ENCODE measurements around the gene PHLPP1. TPM values are rescaled to one million over a fixed set of nuclear protein-coding genes. Genes with fewer than 3 reads are reported as not detected.

Gene PHLPP1
- total and polyA plus RNA-seq, 5 donors from 2014 or later = 0.27 to 20.3 (median 0.52) TPM

DNA sequence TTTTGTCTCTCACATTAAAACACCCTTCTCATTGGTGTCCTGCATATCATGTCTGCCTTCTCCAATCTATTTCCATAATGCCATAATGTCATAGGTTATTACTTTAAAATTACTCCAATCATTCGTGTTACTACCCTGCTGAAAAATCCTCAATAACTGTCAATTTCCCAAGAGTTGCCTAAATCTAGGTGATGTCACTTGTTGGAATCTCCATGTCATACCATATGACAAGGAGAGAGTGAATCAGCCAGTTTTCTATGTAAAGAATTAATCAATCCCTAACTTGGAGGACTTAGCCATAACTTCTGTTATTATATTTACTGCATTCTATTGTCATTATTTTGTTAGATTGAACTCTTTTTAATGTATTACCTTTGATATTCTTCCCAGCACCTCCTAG is 62.5 kb downstream of the PHLPP1 start:
- ATAC-seq (ENCODE audit: low read depth in 2 of 2) = no peak
- H3K36me3 Mint-ChIP-seq = no peaks in the 10 kb centered on the region

DNA sequence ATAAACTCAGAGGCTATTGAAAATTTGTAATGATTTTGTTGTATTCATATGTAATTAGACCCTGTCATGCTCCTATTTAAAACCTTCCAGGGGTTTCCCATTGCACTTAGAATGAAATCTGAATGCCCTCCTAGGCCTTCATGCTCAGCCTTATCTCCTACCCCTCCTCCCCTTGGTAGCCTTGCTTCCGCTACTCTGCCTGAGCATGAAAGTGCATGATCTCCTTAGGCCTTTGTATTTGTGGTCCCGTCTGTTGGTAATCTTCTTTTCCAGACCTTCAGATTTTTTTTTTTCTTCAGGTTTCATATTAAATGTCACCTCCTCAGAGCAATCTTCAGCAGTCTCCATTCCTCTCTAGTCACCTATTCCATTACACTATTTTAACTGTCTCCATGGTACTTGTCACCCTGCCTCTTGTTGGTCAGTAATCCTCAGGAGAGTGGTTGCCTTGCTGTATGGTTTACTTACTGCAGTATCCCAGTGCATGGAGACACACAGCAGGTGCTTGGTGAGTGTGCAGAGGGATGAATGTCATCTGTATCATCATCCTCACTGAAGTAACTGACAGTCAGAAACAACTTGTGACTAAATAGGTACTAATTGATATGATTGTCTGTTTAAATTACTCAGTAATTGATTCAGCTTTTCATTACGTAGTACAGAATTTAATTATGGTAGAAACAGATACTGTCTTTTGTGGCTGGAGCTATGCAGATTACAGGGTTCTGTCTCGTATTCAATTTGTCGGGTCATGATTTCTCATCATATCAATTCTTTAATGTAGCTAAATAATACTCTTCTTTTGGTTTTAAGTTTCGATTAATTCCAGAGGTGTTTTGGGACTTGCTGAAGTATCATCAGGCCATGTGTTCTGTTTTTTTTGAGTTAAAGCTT is 63.9 kb downstream of the PHLPP1 start:
- Mint-ChIP-seq H3K9me3 (no peaks in the 10 kb centered on the region), H3K36me3 (no peaks in the 10 kb centered on the region), H3K27me3 (no peaks in the 10 kb centered on the region), H3K4me1 (peaks cover 12 to 43% (median 40%) of the 10 kb centered on the region in 4 donors), H3K4me3 (no peak overlapping the region), H3K27ac (peak overlapping the region in 2 of 3 donors; percentile 39 to 64)
- no peak overlapping the region for H3K4me3 ChIP-seq (ENCODE audit: low read depth, low read length)
- no peaks in the 10 kb centered on the region for H3K36me3 ChIP-seq (ENCODE audit: control insufficient read depth, insufficient read depth, low read length)
- no peaks in the 10 kb centered on the region for H3K27me3 ChIP-seq (ENCODE audit: control insufficient read depth, insufficient read depth, low read length)
- no peaks in the 10 kb centered on the region for H3K9me3 ChIP-seq (ENCODE audit: control insufficient read depth in 2 of 2, low read length in 2 of 2)
- H3K4me1 ChIP-seq (ENCODE audit: control insufficient read depth, insufficient read depth, low read length, poor library complexity, severe bottlenecking) = peaks cover 7% of the 10 kb centered on the region
- no peak for ATAC-seq (ENCODE audit: low read depth in 2 of 2)
- H3K27ac ChIP-seq (ENCODE audit: insufficient read depth, low read length, poor library complexity, severe bottlenecking) = no peak overlapping the region
- peak in 1 of 3 donors; percentile 10 for DNase-seq

More for the DNA sequence above, 62.5 kb downstream of the PHLPP1 start:
- no peak for DNase-seq
- Mint-ChIP-seq H3K4me3 (no peak overlapping the region), H3K9me3 (no peaks in the 10 kb centered on the region), H3K27me3 (no peaks in the 10 kb centered on the region), H3K4me1 (peaks cover 6 to 42% (median 32%) of the 10 kb centered on the region in 4 donors), H3K27ac (no peak overlapping the region)
- Histone ChIP-seq H3K27me3 (ENCODE audit: control insufficient read depth, insufficient read depth, low read length) (no peaks in the 10 kb centered on the region), H3K36me3 (ENCODE audit: control insufficient read depth, insufficient read depth, low read length) (no peaks in the 10 kb centered on the region), H3K9me3 (ENCODE audit: control insufficient read depth in 2 of 2, low read length in 2 of 2) (no peaks in the 10 kb centered on the region), H3K4me1 (ENCODE audit: control insufficient read depth, insufficient read depth, low read length, poor library complexity, severe bottlenecking) (no peaks in the 10 kb centered on the region), H3K27ac (ENCODE audit: insufficient read depth, low read length, poor library complexity, severe bottlenecking) (no peak overlapping the region), H3K4me3 (ENCODE audit: low read depth, low read length) (no peak overlapping the region)

DNA sequence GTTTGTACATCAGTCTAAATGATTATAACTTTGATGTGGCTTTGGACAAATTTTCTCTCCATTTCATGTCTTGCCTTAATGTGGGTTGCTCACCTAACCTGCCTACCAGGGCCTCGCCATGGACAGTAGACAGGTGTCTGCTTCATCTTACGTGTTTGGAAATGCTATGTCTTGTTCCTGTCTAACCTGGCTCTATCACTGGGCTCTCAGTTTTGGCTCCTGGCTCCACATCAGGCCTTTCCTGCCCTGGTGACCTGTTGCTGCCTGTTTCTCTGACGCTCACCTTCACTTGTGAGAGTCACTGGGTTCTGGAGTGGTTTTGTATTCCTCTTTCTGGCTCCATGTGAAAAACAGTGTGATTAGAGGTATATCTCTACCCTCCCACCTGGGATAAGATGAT is 65.9 kb downstream of the PHLPP1 start:
- no peak overlapping the region for H3K4me3 Mint-ChIP-seq
- no peaks in the 10 kb centered on the region for H3K27me3 Mint-ChIP-seq
- peaks cover 21% of the 10 kb centered on the region for H3K4me1 ChIP-seq (ENCODE audit: control insufficient read depth, insufficient read depth, low read length, poor library complexity, severe bottlenecking)
- no peak overlapping the region for H3K27ac ChIP-seq (ENCODE audit: insufficient read depth, low read length, poor library complexity, severe bottlenecking)
- ATAC-seq (ENCODE audit: low read depth in 2 of 2) (no peak), DNase-seq (no peak)
- no peak overlapping the region for H3K4me3 ChIP-seq (ENCODE audit: low read depth, low read length)
- peak overlapping the region in 1 of 3 donors; percentile 83 for H3K27ac Mint-ChIP-seq
- H3K9me3 ChIP-seq (ENCODE audit: control insufficient read depth in 2 of 2, low read length in 2 of 2) = no peaks in the 10 kb centered on the region
- H3K4me1 Mint-ChIP-seq = peaks cover 24 to 64% (median 59%) of the 10 kb centered on the region in 4 donors
- no peaks in the 10 kb centered on the region for H3K36me3 Mint-ChIP-seq
- H3K36me3 ChIP-seq (ENCODE audit: control insufficient read depth, insufficient read depth, low read length) = no peaks in the 10 kb centered on the region
- no peaks in the 10 kb centered on the region for H3K9me3 Mint-ChIP-seq
- no peaks in the 10 kb centered on the region for H3K27me3 ChIP-seq (ENCODE audit: control insufficient read depth, insufficient read depth, low read length)

DNA sequence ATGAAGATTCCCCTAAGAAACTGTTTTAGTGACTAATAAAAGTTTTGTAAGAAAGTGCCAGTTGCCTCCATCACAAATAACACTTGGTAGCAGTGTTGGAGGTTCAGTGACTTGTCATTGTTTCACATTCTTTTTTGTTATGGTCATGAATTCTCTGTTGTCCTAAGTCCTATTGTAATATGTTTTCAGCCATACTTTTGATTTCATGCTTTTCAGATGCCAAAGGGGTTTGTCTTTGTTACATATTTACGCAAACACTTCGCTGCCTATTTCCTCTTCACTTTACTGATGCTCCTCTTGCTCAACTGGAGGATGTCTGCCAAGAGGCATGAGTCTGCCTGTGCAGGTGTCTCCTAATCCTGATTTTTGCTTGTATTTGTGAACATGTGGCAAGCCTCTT is 66.6 kb downstream of the PHLPP1 start:
- Histone ChIP-seq H3K27ac (ENCODE audit: insufficient read depth, low read length, poor library complexity, severe bottlenecking) (no peak overlapping the region), H3K36me3 (ENCODE audit: control insufficient read depth, insufficient read depth, low read length) (no peaks in the 10 kb centered on the region), H3K27me3 (ENCODE audit: control insufficient read depth, insufficient read depth, low read length) (no peaks in the 10 kb centered on the region), H3K4me3 (ENCODE audit: low read depth, low read length) (no peak overlapping the region), H3K4me1 (ENCODE audit: control insufficient read depth, insufficient read depth, low read length, poor library complexity, severe bottlenecking) (peaks cover 21% of the 10 kb centered on the region), H3K9me3 (ENCODE audit: control insufficient read depth in 2 of 2, low read length in 2 of 2) (no peaks in the 10 kb centered on the region)
- Mint-ChIP-seq H3K4me3 (no peak overlapping the region), H3K36me3 (no peaks in the 10 kb centered on the region), H3K4me1 (peaks cover 24 to 67% (median 61%) of the 10 kb centered on the region in 4 donors), H3K9me3 (no peaks in the 10 kb centered on the region), H3K27ac (no peak overlapping the region), H3K27me3 (no peaks in the 10 kb centered on the region)
- no peak for DNase-seq
- no peak for ATAC-seq (ENCODE audit: low read depth in 2 of 2)

DNA sequence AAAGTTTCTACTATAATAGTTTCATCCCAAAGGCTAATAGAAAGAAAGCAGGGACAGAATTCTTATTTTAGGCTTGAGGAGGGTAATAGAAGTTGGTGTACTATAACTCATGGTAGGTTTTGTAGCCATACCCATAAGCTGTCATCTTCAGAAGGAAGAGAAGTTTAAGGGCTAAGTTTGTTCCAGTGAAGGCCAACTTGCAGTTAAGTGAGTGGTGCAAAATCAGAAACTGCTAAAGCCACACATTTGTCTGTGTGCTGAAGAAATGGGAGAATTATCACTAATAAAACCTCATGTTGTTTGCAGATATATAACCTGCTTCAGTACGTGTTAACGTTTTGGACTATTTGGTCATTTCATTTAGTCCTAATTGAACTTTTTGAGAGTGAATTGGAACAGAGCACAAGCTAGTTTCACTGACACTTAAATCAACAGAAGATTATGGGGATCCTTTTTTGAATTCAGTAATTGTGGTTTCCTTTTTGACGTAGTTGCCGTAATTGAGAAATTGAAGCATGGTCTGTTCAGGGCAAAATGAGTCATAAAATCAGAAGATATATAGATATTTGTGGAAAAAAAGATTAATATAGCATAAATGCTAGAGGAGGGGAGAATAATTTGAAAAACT is 69.1 kb downstream of the PHLPP1 start:
- Mint-ChIP-seq H3K4me1 (peaks cover 24 to 71% (median 55%) of the 10 kb centered on the region in 4 donors), H3K27ac (peak overlapping the region in 2 of 3 donors; percentile 61 to 74), H3K9me3 (no peaks in the 10 kb centered on the region), H3K36me3 (no peaks in the 10 kb centered on the region), H3K27me3 (no peaks in the 10 kb centered on the region), H3K4me3 (peak overlapping the region; percentile 0 to 89 (median 72))
- peak in 2 of 3 donors; percentile 34 to 68 for DNase-seq
- H3K4me1 ChIP-seq (ENCODE audit: control insufficient read depth, insufficient read depth, low read length, poor library complexity, severe bottlenecking) = peaks cover 21% of the 10 kb centered on the region
- H3K27ac ChIP-seq (ENCODE audit: insufficient read depth, low read length, poor library complexity, severe bottlenecking) = peak overlapping the region; percentile 47
- H3K27me3 ChIP-seq (ENCODE audit: control insufficient read depth, insufficient read depth, low read length) = no peaks in the 10 kb centered on the region
- no peaks in the 10 kb centered on the region for H3K36me3 ChIP-seq (ENCODE audit: control insufficient read depth, insufficient read depth, low read length)
- ATAC-seq (ENCODE audit: low read depth in 2 of 2) = peak; percentile 55 to 77
- H3K4me3 ChIP-seq (ENCODE audit: low read depth, low read length) = peak overlapping the region; percentile 78
- no peaks in the 10 kb centered on the region for H3K9me3 ChIP-seq (ENCODE audit: control insufficient read depth in 2 of 2, low read length in 2 of 2)

DNA sequence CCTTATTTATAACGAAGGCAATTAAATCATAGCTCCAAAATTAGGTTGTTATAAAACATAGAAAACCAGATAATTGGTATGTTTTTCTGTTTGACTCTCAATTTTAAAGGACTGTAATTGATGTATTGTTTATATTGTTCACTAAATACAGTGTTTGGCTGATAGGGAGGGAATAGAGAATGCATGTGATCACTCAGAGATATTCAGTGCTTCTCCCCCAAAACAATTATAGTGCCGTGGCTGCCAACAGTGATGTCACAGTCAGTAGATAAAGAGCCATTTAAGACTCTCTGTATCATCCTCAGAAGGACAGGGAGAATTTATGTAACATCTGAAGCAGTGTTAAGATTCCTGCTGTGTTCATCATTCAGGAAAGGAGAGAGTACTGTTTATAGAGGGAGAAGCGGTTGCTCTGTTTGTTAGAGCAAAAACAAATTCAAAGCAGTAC is 69.6 kb downstream of the PHLPP1 start:
- no peaks in the 10 kb centered on the region for H3K36me3 Mint-ChIP-seq
- H3K4me1 Mint-ChIP-seq = peaks cover 29 to 72% (median 51%) of the 10 kb centered on the region in 4 donors
- ATAC-seq (ENCODE audit: low read depth in 2 of 2) (no peak), DNase-seq (no peak)
- Histone ChIP-seq H3K9me3 (ENCODE audit: control insufficient read depth in 2 of 2, low read length in 2 of 2) (no peaks in the 10 kb centered on the region), H3K27me3 (ENCODE audit: control insufficient read depth, insufficient read depth, low read length) (no peaks in the 10 kb centered on the region), H3K4me3 (ENCODE audit: low read depth, low read length) (peak overlapping the region; percentile 78), H3K4me1 (ENCODE audit: control insufficient read depth, insufficient read depth, low read length, poor library complexity, severe bottlenecking) (peaks cover 21% of the 10 kb centered on the region), H3K36me3 (ENCODE audit: control insufficient read depth, insufficient read depth, low read length) (no peaks in the 10 kb centered on the region), H3K27ac (ENCODE audit: insufficient read depth, low read length, poor library complexity, severe bottlenecking) (peak overlapping the region; percentile 47)
- peak overlapping the region; percentile 0 to 89 (median 72) for H3K4me3 Mint-ChIP-seq
- no peaks in the 10 kb centered on the region for H3K9me3 Mint-ChIP-seq
- no peaks in the 10 kb centered on the region for H3K27me3 Mint-ChIP-seq
- H3K27ac Mint-ChIP-seq = peak overlapping the region in 2 of 3 donors; percentile 29 to 61

DNA sequence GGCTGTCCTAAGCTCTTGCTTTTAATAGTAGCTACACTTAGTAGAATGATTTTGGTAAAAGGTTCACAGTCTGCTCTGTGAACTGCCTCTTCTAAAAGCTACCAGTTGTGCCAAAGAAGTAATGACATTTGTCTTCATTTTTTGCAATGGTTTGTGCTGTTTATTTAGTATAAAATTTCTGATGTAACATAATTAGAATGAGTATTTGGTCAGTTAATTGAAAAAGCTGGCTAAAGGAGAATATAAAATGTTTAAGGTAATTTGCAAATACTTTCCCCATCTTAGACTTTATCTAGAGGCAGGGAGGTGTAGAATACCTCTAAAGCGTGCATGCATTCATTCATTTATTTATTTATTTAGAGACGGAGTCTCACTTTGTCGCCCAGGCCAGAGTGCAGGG is 71.3 kb downstream of the PHLPP1 start:
- Histone ChIP-seq H3K4me3 (ENCODE audit: low read depth, low read length) (no peak overlapping the region), H3K9me3 (ENCODE audit: control insufficient read depth in 2 of 2, low read length in 2 of 2) (no peaks in the 10 kb centered on the region), H3K27ac (ENCODE audit: insufficient read depth, low read length, poor library complexity, severe bottlenecking) (no peak overlapping the region), H3K27me3 (ENCODE audit: control insufficient read depth, insufficient read depth, low read length) (no peaks in the 10 kb centered on the region), H3K4me1 (ENCODE audit: control insufficient read depth, insufficient read depth, low read length, poor library complexity, severe bottlenecking) (peaks cover 21% of the 10 kb centered on the region), H3K36me3 (ENCODE audit: control insufficient read depth, insufficient read depth, low read length) (no peaks in the 10 kb centered on the region)
- Mint-ChIP-seq H3K27ac (no peak overlapping the region), H3K36me3 (no peaks in the 10 kb centered on the region), H3K27me3 (no peaks in the 10 kb centered on the region), H3K9me3 (peaks cover 0 to 2% (median 0%) of the 10 kb centered on the region in 7 donors), H3K4me1 (peaks cover 43 to 72% (median 57%) of the 10 kb centered on the region in 4 donors), H3K4me3 (no peak overlapping the region)
- DNase-seq (no peak), ATAC-seq (ENCODE audit: low read depth in 2 of 2) (no peak)
